Loucy (cell line): ENCODE results near the gene SUPT3H.
"Not testable (repeated sequence)": the region's sequence is repeated elsewhere in the genome, so short reads cannot be mapped to it uniquely, and the experiment has no call there.

Experiments used
- H2AFZ ChIP-seq: fragments of 200-600 bp; sonication (generic); 2 replicates; pipeline ENCODE4 v1.6.0; 2016; ENCODE audit warnings: antibody characterized with exemption, mild to moderate bottlenecking, low read length, moderate library complexity
- H3F3A ChIP-seq: fragments of 200-600 bp; 2 replicates; pipeline ENCODE4 v1.6.0; 2016; ENCODE audit warnings: antibody characterized with exemption, low read depth, mild to moderate bottlenecking
- H3K27me3 ChIP-seq: fragments of 200-600 bp; sonication (generic); 2 replicates; pipeline ENCODE4 v1.6.1; 2014; ENCODE audit warnings: low read length, mild to moderate bottlenecking; ENCODE audit not compliant: insufficient read depth, poor library complexity, severe bottlenecking
- H3K36me3 ChIP-seq: fragments of 200-600 bp; sonication (generic); 2 replicates; pipeline ENCODE4 v1.6.1; 2016; ENCODE audit warnings: low read length; ENCODE audit not compliant: insufficient read depth
- H3K4me1 ChIP-seq: fragments of 200-600 bp; sonication (generic); 2 replicates; pipeline ENCODE4 v1.5.1; 2014; ENCODE audit warnings: low read length, mild to moderate bottlenecking; ENCODE audit not compliant: insufficient read depth, poor library complexity, severe bottlenecking
- H3K4me2 ChIP-seq: fragments of 200-600 bp; sonication (generic); 2 replicates; pipeline ENCODE4 v1.6.0; 2014; ENCODE audit warnings: antibody characterized with exemption, low read length, low read depth, mild to moderate bottlenecking; ENCODE audit not compliant: poor library complexity, severe bottlenecking
- H3K4me3 ChIP-seq: fragments of 200-600 bp; sonication (generic); 2 replicates; pipeline ENCODE4 v1.5.1; 2014; ENCODE audit warnings: low read length, mild to moderate bottlenecking, mixed read lengths; ENCODE audit not compliant: poor library complexity, severe bottlenecking
- H3K79me2 ChIP-seq: fragments of 200-600 bp; sonication (generic); 2 replicates; pipeline ENCODE4 v1.6.1; 2014; ENCODE audit warnings: low read length; ENCODE audit not compliant: insufficient read depth
- H3K9ac ChIP-seq: fragments of 200-600 bp; sonication (generic); 2 replicates; pipeline ENCODE4 v1.6.0; 2014; ENCODE audit warnings: mild to moderate bottlenecking, low read depth, low read length, moderate library complexity; ENCODE audit not compliant: poor library complexity, severe bottlenecking
- H3K9me2 ChIP-seq: fragments of 200-600 bp; sonication (generic); replicated peaks from 2 replicates; pipeline ENCODE4 v1.6.1; 2016; ENCODE audit warnings: low read depth, low read length, mixed read lengths
- H3K9me3 ChIP-seq: fragments of 200-600 bp; sonication (generic); 2 replicates; pipeline ENCODE4 v1.6.1; 2014; ENCODE audit warnings: mild to moderate bottlenecking, antibody characterized with exemption, low read length, low read depth; ENCODE audit not compliant: insufficient read depth
- H4K20me1 ChIP-seq: fragments of 200-600 bp; sonication (generic); 2 replicates; pipeline ENCODE4 v1.6.0; 2014; ENCODE audit warnings: antibody characterized with exemption, low read length, mild to moderate bottlenecking; ENCODE audit not compliant: insufficient read depth, poor library complexity, severe bottlenecking
- EZH2phosphoT487 ChIP-seq: fragments of 200-600 bp; IDR thresholded peaks from 2 replicates; pipeline ENCODE4 v1.6.1; 2018; ENCODE audit warnings: antibody characterized with exemption, mild to moderate bottlenecking, moderate library complexity, borderline replicate concordance
- TF ChIP-seq, protein P1 (sequence below): fragments of 200-600 bp; sonication (generic); conservative IDR thresholded peaks from 2 replicates; pipeline ENCODE4 v1.5.1; 2014; ENCODE audit warnings: mild to moderate bottlenecking, antibody characterized with exemption, low read length

Gene SUPT3H

DNA sequence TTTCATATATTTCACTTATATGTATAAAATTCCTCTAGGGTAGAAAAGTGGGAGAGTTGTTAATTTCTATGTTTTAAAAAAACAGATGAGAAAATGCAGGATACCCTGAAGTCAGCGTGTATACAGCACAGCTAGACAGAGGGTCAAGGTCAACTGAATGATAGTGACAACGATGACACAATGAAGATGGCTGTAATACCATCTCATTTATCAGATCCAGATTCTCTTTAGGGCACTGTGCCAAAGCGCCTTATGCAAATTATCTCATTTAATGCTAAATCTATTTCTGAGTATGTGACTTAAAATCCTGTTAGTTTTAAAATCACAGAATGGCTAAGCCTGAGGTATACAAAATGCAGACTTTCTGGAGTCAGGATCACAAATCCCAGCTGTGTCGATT, 481.0 kb downstream of the SUPT3H start:
- no peak overlapping the region for H3K4me3 ChIP-seq
- H3K9me3 ChIP-seq: 0 out of 2 replicates have a peak, but pooled peaks cover 2% of the 10 kb centered on the region
- H3K79me2 ChIP-seq: no peaks in the 10 kb centered on the region
- no peaks in the 10 kb centered on the region for H3K36me3 ChIP-seq
- no peaks in the 10 kb centered on the region for H3K4me1 ChIP-seq
- no peaks in the 10 kb centered on the region for H3K9me2 ChIP-seq
- TF ChIP-seq, protein P1, sequence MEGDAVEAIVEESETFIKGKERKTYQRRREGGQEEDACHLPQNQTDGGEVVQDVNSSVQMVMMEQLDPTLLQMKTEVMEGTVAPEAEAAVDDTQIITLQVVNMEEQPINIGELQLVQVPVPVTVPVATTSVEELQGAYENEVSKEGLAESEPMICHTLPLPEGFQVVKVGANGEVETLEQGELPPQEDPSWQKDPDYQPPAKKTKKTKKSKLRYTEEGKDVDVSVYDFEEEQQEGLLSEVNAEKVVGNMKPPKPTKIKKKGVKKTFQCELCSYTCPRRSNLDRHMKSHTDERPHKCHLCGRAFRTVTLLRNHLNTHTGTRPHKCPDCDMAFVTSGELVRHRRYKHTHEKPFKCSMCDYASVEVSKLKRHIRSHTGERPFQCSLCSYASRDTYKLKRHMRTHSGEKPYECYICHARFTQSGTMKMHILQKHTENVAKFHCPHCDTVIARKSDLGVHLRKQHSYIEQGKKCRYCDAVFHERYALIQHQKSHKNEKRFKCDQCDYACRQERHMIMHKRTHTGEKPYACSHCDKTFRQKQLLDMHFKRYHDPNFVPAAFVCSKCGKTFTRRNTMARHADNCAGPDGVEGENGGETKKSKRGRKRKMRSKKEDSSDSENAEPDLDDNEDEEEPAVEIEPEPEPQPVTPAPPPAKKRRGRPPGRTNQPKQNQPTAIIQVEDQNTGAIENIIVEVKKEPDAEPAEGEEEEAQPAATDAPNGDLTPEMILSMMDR: no peak
- TF ChIP-seq EZH2phosphoT487: no peak
- no peaks in the 10 kb centered on the region for H3F3A ChIP-seq
- H3K27me3 ChIP-seq: no peaks in the 10 kb centered on the region
- no peak overlapping the region for H3K9ac ChIP-seq
- no peak overlapping the region for H3K4me2 ChIP-seq
- no peak overlapping the region for H2AFZ ChIP-seq
- H4K20me1 ChIP-seq: no peaks in the 10 kb centered on the region

DNA sequence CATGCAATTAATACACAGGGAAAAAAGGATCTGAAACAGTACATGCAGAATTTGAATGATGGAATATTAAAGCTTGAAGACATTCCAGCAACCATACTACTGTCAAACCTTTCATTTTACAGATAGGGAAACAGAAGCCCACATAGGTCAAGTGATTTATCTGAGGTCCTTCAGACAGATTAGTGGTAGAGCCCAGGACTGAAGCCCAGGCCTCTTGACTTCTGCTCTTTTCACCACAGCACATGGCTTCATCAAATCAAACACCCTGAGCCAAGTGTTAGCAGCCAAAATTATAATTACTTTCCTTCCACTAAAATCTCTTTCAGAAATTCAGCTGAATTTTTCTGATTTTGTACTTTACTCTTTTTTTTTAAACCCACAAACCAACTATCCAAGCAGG, 485.2 kb downstream of the SUPT3H start:
- no peaks in the 10 kb centered on the region for H3K4me1 ChIP-seq
- H4K20me1 ChIP-seq: no peaks in the 10 kb centered on the region
- no peaks in the 10 kb centered on the region for H3F3A ChIP-seq
- H3K27me3 ChIP-seq: no peaks in the 10 kb centered on the region
- no peaks in the 10 kb centered on the region for H3K79me2 ChIP-seq
- no peak overlapping the region for H2AFZ ChIP-seq
- no peak overlapping the region for H3K4me3 ChIP-seq
- H3K36me3 ChIP-seq: no peaks in the 10 kb centered on the region
- H3K9ac ChIP-seq: no peak overlapping the region
- H3K9me2 ChIP-seq: no peaks in the 10 kb centered on the region
- no peak overlapping the region for H3K4me2 ChIP-seq
- TF ChIP-seq, protein P1: no peak
- TF ChIP-seq EZH2phosphoT487: no peak
- H3K9me3 ChIP-seq: 0 out of 2 replicates have a peak, but pooled peaks cover 2% of the 10 kb centered on the region

DNA sequence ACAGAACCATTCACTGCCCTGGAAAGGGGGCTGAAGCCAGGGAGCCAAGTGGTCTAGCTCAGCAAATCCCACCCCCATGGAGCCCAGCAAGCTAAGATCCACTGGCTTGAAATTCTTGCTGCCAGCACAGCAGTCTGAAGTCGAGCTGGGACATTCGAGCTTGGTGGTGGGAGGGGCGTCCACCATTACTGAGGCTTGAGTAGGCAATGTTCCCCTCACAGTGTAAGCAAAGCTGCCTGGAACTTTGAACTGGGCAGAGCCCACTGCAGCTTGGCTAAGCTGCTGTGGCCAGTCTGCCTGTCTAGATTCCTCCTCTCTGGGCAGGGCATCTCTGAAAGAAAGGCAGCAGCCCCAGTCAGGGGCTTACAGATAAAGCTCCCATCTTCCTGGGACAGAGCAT, 498.7 kb downstream of the SUPT3H start:
- not testable (repeated sequence) for H3K4me2 ChIP-seq, H3K9me3 ChIP-seq, H4K20me1 ChIP-seq, H3K9me2 ChIP-seq, H3K4me1 ChIP-seq, H3K4me3 ChIP-seq, H3K79me2 ChIP-seq, H3K27me3 ChIP-seq, H2AFZ ChIP-seq, H3K36me3 ChIP-seq, H3F3A ChIP-seq, H3K9ac ChIP-seq

DNA sequence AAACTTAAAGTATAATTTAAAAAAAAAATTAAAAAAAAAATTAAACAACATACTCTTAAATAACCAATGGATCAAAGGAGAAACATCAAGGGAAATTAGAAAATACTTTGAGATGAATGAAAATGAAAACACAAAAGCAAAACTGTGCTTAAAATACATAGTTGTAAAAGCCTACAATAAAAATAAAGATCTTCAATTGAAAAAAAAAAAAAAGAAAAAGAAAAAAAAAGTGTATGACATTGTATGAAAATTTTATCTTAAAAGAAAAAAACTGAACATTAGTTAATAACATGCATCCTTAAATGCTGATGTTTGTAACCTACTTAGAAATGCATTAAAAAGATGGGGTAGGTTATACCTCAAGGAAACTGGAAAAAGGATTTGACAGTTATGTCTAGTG, 501.1 kb downstream of the SUPT3H start:
- H3K36me3 ChIP-seq, H2AFZ ChIP-seq: not testable (repeated sequence)

More for the DNA sequence above, 501.1 kb downstream of the SUPT3H start:
- H4K20me1 ChIP-seq, H3K79me2 ChIP-seq, H3K4me3 ChIP-seq, H3K27me3 ChIP-seq, H3K4me2 ChIP-seq, H3F3A ChIP-seq, H3K4me1 ChIP-seq, H3K9me3 ChIP-seq, H3K9me2 ChIP-seq, H3K9ac ChIP-seq: not testable (repeated sequence)
